ENCODE results near the gene CD300LB.

GRCh38 chr17:74474043-74474792 lies 57.1 kb downstream of the CD300LB start:
- no peak for TF ChIP-seq SUZ12 (IDR thresholded peaks at IDR 0.05; ENCODE audit: extremely low read depth, insufficient read depth, insufficient read length)
- TF ChIP-seq YY1 (IDR thresholded peaks at IDR 0.05; ENCODE audit: insufficient read depth, insufficient read length): no peak

Measured in NT2/D1 (cell line).